Endodermal cell (in vitro differentiated cells): ENCODE results near the gene GRIK4. TPM values are rescaled to one million over a fixed set of nuclear protein-coding genes. Genes with fewer than 3 reads are reported as not detected.
A peak's percentile ranks its signal among the peaks of the same experiment; 100 is the strongest.

ENCODE experiments used
- DNase-seq: peaks from one replicate; pipeline ENCODE4 v3.0.0-alpha.2; 2017
- H3K27ac ChIP-seq: 2 replicates; pipeline ENCODE4 v1.5.1; 2013; ENCODE audit warnings: mild to moderate bottlenecking, low read depth, low read length, moderate library complexity
- H3K27me3 ChIP-seq: 2 replicates; pipeline ENCODE4 v1.6.1; 2013; ENCODE audit warnings: mild to moderate bottlenecking, low read length, moderate library complexity; ENCODE audit not compliant: insufficient read depth, control insufficient read depth, poor library complexity, severe bottlenecking
- H3K36me3 ChIP-seq: 2 replicates; pipeline ENCODE4 v1.7.0; 2013; ENCODE audit warnings: mild to moderate bottlenecking, low read length, moderate library complexity; ENCODE audit not compliant: control insufficient read depth, insufficient read depth
- H3K4me1 ChIP-seq: one replicate; pipeline ENCODE4 v1.7.0; 2013; ENCODE audit warnings: low read length; ENCODE audit not compliant: control insufficient read depth, insufficient read depth
- H3K4me3 ChIP-seq: 2 replicates; pipeline ENCODE4 v1.5.1; 2013; ENCODE audit warnings: mild to moderate bottlenecking, low read length, moderate library complexity
- H3K9ac ChIP-seq: 2 replicates; pipeline ENCODE4 v1.6.1; 2013; ENCODE audit warnings: mild to moderate bottlenecking, low read length, moderate library complexity; ENCODE audit not compliant: poor library complexity, severe bottlenecking; ENCODE audit errors: extremely low read depth
- H3K9me3 ChIP-seq: 2 replicates; pipeline ENCODE4 v1.6.1; 2013; ENCODE audit warnings: mild to moderate bottlenecking, low read length, moderate library complexity; ENCODE audit not compliant: control insufficient read depth
- H3K27ac Mint-ChIP-seq: 2 replicates; pipeline ENCODE4 v1.8.0; 2020; ENCODE audit warnings: mixed read lengths
- H3K27me3 Mint-ChIP-seq: 2 replicates; pipeline ENCODE4 v1.8.0; 2021; ENCODE audit warnings: mild to moderate bottlenecking, mixed read lengths; ENCODE audit not compliant: insufficient read depth
- H3K36me3 Mint-ChIP-seq: 2 replicates; pipeline ENCODE4 v1.8.0; 2020; ENCODE audit warnings: low read depth, mixed read lengths
- H3K4me1 Mint-ChIP-seq: 2 replicates; pipeline ENCODE4 v1.8.0; 2020; ENCODE audit warnings: mixed read lengths
- H3K4me3 Mint-ChIP-seq: 2 replicates; pipeline ENCODE4 v1.8.0; 2020; ENCODE audit warnings: mild to moderate bottlenecking, moderate library complexity, mixed read lengths
- H3K9me3 Mint-ChIP-seq: 2 replicates; pipeline ENCODE4 v1.8.0; 2020; ENCODE audit warnings: mild to moderate bottlenecking, mixed read lengths
- WGBS, 2 experiments: methylation state at CpG; one replicate each; pipeline versions ENCODE4 v1.1.5 to v1.1.7; 2013; ENCODE audit warnings: missing lambda C conversion rate in 2 of 2, mixed read lengths in 1 of 2; ENCODE audit not compliant: insufficient coverage in 1 of 2, insufficient read length in 1 of 2; 5-methylcytosine and 5-hydroxymethylcytosine counted together
- total RNA-seq, 2 donors: library from RNA; stranded (reverse); fragmentation: NEBNext Ultra II Directional in 1 of 2; extraction: Animal tissue kit (Norgen Biotek cat#: 25700) in 1 of 2; gene quantifications; 2 replicates in 1 of 2; 3 replicates in 1 of 2; pipeline ENCODE4 v1.2.1, GENCODE V29; 2021
- TF ChIP-seq, protein P1 (sequence below): fragments of 200-600 bp; sonication (generic); conservative IDR thresholded peaks from 2 replicates; pipeline ENCODE4 v1.5.0; 2021; ENCODE audit warnings: antibody characterized with exemption, mild to moderate bottlenecking

Gene GRIK4
- total RNA-seq, 2 donors from 2014 or later: 1.7 to 3.5 TPM

DNA sequence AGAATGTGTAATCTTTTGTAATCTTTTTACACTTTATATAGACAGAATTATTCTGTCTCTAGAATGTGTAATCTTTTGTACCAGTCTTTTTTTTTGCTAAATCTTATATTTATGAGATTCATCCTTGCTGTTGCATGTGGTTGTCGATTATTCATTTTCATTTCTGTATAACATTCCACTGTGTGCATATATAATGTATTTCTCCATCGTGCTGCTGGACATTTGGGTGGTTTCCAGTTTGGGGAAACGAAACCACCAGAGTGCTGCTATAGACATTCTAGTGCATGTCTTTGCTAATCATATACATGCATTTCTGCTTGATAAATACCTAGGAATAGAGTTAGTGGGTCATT lies 146.5 kb downstream of the GRIK4 start:
- Mint-ChIP-seq H3K4me3 (no peak overlapping the region), H3K36me3 (no peaks in the 10 kb centered on the region), H3K9me3 (no peaks in the 10 kb centered on the region), H3K27me3 (peaks cover 15% of the 10 kb centered on the region), H3K27ac (no peak overlapping the region), H3K4me1 (peaks cover 12% of the 10 kb centered on the region)
- Histone ChIP-seq H3K36me3 (no peaks in the 10 kb centered on the region), H3K4me3 (no peak overlapping the region), H3K9me3 (no peaks in the 10 kb centered on the region), H3K9ac (no peak overlapping the region), H3K4me1 (peaks cover 6% of the 10 kb centered on the region), H3K27ac (no peak overlapping the region), H3K27me3 (no peaks in the 10 kb centered on the region)
- no peak for DNase-seq
- WGBS, 2 experiments: 91% methylated on average over 2 of the region's 3 CpGs; no CpG with 5 or more reads in 1 of the 2 experiments
- TF ChIP-seq, protein P1, sequence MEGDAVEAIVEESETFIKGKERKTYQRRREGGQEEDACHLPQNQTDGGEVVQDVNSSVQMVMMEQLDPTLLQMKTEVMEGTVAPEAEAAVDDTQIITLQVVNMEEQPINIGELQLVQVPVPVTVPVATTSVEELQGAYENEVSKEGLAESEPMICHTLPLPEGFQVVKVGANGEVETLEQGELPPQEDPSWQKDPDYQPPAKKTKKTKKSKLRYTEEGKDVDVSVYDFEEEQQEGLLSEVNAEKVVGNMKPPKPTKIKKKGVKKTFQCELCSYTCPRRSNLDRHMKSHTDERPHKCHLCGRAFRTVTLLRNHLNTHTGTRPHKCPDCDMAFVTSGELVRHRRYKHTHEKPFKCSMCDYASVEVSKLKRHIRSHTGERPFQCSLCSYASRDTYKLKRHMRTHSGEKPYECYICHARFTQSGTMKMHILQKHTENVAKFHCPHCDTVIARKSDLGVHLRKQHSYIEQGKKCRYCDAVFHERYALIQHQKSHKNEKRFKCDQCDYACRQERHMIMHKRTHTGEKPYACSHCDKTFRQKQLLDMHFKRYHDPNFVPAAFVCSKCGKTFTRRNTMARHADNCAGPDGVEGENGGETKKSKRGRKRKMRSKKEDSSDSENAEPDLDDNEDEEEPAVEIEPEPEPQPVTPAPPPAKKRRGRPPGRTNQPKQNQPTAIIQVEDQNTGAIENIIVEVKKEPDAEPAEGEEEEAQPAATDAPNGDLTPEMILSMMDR: no peak

- H3K4me1 ChIP-seq: peaks cover 6% of the 10 kb centered on the region
- Mint-ChIP-seq H3K4me3 (no peak overlapping the region), H3K27me3 (peaks cover 12% of the 10 kb centered on the region), H3K27ac (no peak overlapping the region), H3K4me1 (peaks cover 20% of the 10 kb centered on the region), H3K36me3 (no peaks in the 10 kb centered on the region), H3K9me3 (no peaks in the 10 kb centered on the region)
- no peak for DNase-seq
- no peak overlapping the region for H3K4me3 ChIP-seq
- H3K9ac ChIP-seq: no peak overlapping the region
- H3K27me3 ChIP-seq: no peaks in the 10 kb centered on the region
- no peak overlapping the region for H3K27ac ChIP-seq
- H3K9me3 ChIP-seq: no peaks in the 10 kb centered on the region
- 60 to 82% methylated on average over 2 to 6 of the region's 6 CpGs for WGBS, 2 experiments
- no peaks in the 10 kb centered on the region for H3K36me3 ChIP-seq
- TF ChIP-seq, protein P1: no peak
Measured at GRCh38 chr11:120659076-120659475, 147.5 kb downstream of the GRIK4 start.

GRCh38 chr11:120660024-120660565 lies 148.5 kb downstream of the GRIK4 start:
- Mint-ChIP-seq H3K4me3 (no peak overlapping the region), H3K9me3 (no peaks in the 10 kb centered on the region), H3K27me3 (peaks cover 10% of the 10 kb centered on the region), H3K27ac (no peak overlapping the region), H3K36me3 (no peaks in the 10 kb centered on the region), H3K4me1 (peaks cover 20% of the 10 kb centered on the region)
- 67 to 74% methylated on average over 10 to 17 of the region's 17 CpGs for WGBS, 2 experiments
- no peaks in the 10 kb centered on the region for H3K36me3 ChIP-seq
- H3K9ac ChIP-seq: no peak overlapping the region
- H3K4me3 ChIP-seq: no peak overlapping the region
- DNase-seq: peak; percentile 89
- H3K9me3 ChIP-seq: no peaks in the 10 kb centered on the region
- no peak overlapping the region for H3K27ac ChIP-seq
- no peaks in the 10 kb centered on the region for H3K27me3 ChIP-seq
- TF ChIP-seq, protein P1: peak; percentile 84
- H3K4me1 ChIP-seq: peaks cover 10% of the 10 kb centered on the region
